DMS79 treated with DMSO at 0.1 percent for 48 hours (cell line): ENCODE measurements around the gene LKAAEAR1.

Source experiments
- DNase-seq: peaks from one replicate; lab custom pipeline; 2025; lab: John Stamatoyannopoulos, UW

LKAAEAR1 gene

GRCh38 chr20:64037199-64037497, 47.0 kb downstream of the LKAAEAR1 start:
- no peak for DNase-seq

GRCh38 chr20:64036346-64037198, 47.6 kb downstream of the LKAAEAR1 start:
- no peak for DNase-seq

DNA sequence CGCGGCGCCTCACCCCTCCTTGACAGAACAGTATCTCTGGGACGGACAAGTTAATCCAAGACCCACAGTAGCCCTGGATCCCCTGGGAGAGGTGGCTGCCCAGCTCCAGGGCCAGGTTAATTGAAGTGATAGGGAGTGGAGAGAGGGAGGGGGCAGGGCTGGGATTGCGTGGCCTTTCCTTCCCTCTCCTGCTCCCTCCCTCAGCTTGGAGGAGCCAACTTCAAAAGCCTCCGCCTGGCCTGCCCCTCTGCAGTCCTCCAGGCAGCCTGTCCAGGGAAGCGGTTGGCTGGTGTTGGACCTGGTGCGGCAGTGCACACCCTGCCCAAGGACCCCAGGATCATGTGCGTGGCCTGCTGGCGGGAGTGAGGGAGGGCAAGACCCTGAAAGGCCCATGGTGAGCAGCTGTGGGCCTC, 48.3 kb downstream of the LKAAEAR1 start, which contains the start of gene C20orf204:
Gene C20orf204, plus strand, starts transcription at position 250 of the 413 bp plus-strand sequence. Its CDS starts 142 bp downstream, at position 392.
- no peak for DNase-seq

DNA sequence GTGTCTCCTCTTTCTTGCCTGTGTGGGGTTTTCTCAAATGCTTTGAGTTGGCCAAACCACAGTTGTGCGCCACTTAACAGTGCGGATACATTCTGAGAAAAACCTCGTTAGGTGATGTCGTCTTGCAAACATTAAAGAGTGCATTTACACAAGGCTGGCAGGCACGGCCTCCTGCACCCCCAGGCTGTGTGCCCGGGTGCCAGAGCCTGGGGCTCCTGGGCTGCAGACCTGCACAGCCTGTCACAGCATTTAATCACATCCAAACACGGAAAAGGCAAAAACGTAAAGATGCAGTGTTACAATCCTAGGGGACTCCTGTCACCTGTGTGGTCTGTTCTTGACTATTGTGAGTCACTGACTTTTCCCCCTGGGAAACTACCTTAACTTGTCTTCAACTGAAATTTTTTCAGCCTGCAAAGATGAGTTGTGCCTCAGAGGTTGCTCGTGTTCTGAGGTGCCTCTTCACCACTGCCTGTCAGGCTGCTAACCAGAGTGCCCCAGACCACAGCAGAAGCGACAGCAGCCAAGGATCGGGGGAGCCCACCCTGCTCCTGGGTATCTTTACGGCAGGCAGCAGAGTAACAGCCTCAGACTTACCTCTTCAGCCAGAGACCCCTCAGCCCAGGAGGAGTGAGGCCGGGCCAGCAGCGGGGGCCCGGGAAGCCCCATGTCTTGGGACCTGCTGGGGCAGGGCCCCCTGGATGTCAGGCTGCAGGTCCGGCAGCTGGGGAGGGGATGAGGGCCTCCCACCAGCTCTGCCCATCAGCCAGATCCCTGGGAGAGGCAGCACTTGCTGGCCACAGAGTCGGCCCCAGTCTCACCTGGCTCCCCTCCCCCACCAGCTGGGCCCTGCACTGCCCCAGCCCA, 48.9 kb downstream of the LKAAEAR1 start:
- DNase-seq: no peak

- no peak for DNase-seq
These were observed 50.2 kb downstream of the LKAAEAR1 start for GRCh38 chr20:64033981-64034493.
